ENCODE data around the gene ZNHIT3. TPM values are rescaled to one million over a fixed set of nuclear protein-coding genes. Genes with fewer than 3 reads are reported as not detected.

ZNHIT3 gene
- total and polyA plus RNA-seq, 2 donors (not counting 1 experiment from before 2014, with no cell fraction given), result 29.1 to 44.5 TPM

DNA sequence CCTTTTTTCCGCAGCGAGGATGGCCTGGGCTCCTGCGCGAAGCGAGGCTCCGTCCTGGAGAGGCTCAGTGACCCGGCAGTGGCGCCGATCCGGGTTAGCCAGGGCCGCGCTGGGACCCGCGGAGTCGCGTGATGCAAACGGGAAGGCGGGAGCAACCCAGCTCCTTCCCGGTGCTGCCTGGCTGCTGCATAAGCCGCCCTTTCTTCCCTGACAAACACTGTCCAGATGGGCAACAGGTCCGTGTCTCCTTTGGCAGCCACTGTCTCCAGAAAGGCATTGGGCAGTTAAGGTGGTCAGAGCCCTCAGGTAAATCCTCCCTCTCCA is 21.8 kb upstream of the ZNHIT3 start:
- H3K27ac ChIP-seq (ENCODE audit: insufficient read depth, low read length), result no peak overlapping the region
- no peak overlapping the region for H3K9ac ChIP-seq (ENCODE audit: insufficient read depth, low read length)
- no peak overlapping the region for H2AFZ ChIP-seq (ENCODE audit: low read length)
- H3K4me3 ChIP-seq (replicated peaks in 1 of 4; ENCODE audit: control extremely low read depth in 1 of 4, insufficient read depth in 1 of 4, low read depth in 3 of 4, low read length in 4 of 4), result no peak overlapping the region
- TF ChIP-seq, protein P1, sequence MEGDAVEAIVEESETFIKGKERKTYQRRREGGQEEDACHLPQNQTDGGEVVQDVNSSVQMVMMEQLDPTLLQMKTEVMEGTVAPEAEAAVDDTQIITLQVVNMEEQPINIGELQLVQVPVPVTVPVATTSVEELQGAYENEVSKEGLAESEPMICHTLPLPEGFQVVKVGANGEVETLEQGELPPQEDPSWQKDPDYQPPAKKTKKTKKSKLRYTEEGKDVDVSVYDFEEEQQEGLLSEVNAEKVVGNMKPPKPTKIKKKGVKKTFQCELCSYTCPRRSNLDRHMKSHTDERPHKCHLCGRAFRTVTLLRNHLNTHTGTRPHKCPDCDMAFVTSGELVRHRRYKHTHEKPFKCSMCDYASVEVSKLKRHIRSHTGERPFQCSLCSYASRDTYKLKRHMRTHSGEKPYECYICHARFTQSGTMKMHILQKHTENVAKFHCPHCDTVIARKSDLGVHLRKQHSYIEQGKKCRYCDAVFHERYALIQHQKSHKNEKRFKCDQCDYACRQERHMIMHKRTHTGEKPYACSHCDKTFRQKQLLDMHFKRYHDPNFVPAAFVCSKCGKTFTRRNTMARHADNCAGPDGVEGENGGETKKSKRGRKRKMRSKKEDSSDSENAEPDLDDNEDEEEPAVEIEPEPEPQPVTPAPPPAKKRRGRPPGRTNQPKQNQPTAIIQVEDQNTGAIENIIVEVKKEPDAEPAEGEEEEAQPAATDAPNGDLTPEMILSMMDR (conservative IDR thresholded peaks at IDR 0.05 in 1 of 2, IDR thresholded peaks at IDR 0.05 in 1 of 2; ENCODE audit: low read depth in 1 of 2, low read length in 2 of 2), result no peak
- no peak for TF ChIP-seq EZH2 (IDR thresholded peaks at IDR 0.05; ENCODE audit: low read length, missing control alignments)
- no peak for DNase-seq (ENCODE audit: low read depth in 2 of 2)
- H3K4me1 ChIP-seq (ENCODE audit: control insufficient read depth, extremely low read depth, insufficient read depth, low read length), result no peaks in the 10 kb centered on the region
- H3K36me3 ChIP-seq (ENCODE audit: control insufficient read depth, insufficient read depth, low read length), result no peaks in the 10 kb centered on the region
- no peaks in the 10 kb centered on the region for H4K20me1 ChIP-seq (ENCODE audit: control insufficient read depth, extremely low read depth, insufficient read depth, low read length)
- H3K27me3 ChIP-seq (ENCODE audit: control insufficient read depth, insufficient read depth, low read length), result no peaks in the 10 kb centered on the region
- H3K9me3 ChIP-seq (ENCODE audit: control insufficient read depth, insufficient read depth, low read depth, low read length), result no peaks in the 10 kb centered on the region
- no peaks in the 10 kb centered on the region for H3K79me2 ChIP-seq (ENCODE audit: control insufficient read depth, insufficient read depth, low read length)
- H3K4me2 ChIP-seq (ENCODE audit: extremely low read depth, insufficient read depth, low read length), result no peak overlapping the region

DNA sequence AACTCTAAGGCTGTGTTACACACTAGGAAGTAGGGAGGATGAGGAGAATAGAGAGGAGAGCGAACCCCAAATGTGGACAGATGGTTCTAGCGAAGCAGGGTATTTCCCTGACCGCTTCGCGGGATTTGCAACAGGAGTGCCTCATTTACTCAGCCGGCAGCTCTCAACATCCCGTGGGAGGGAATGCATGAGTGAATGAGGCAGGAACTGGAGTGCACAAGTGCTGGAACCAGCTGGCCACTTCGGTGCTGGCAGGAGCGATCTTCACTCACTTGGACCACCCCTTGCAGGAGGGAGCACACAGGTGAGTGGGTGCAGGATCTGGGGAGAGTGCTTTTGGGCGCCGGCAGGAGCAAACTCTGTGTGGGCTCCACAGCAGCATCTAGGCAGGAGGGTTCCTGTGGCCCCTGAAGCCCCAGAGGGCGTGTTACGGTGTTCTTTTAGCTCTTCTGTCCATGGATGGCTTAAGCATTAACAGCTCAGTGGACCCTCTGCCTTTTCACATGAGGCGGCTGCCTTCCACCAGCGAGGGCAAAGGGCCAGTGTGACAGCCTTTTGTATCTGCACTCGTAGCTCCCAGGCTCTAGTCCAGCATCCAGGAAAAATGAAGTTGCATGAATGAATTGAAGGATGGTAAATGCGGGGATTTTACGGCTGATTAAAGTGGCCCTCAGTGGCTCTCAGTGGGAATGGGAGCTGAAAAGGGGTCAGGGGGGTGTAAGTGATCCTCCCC is 17.4 kb upstream of the ZNHIT3 start:
- Histone ChIP-seq H3K9ac (ENCODE audit: insufficient read depth, low read length) (no peak overlapping the region), H3K9me3 (ENCODE audit: control insufficient read depth, insufficient read depth, low read depth, low read length) (no peaks in the 10 kb centered on the region), H4K20me1 (ENCODE audit: control insufficient read depth, extremely low read depth, insufficient read depth, low read length) (no peaks in the 10 kb centered on the region), H3K4me3 (replicated peaks in 1 of 4; ENCODE audit: control extremely low read depth in 1 of 4, insufficient read depth in 1 of 4, low read depth in 3 of 4, low read length in 4 of 4) (no peak overlapping the region), H3K79me2 (ENCODE audit: control insufficient read depth, insufficient read depth, low read length) (no peaks in the 10 kb centered on the region), H2AFZ (ENCODE audit: low read length) (no peak overlapping the region), H3K27ac (ENCODE audit: insufficient read depth, low read length) (no peak overlapping the region), H3K27me3 (ENCODE audit: control insufficient read depth, insufficient read depth, low read length) (no peaks in the 10 kb centered on the region), H3K4me2 (ENCODE audit: extremely low read depth, insufficient read depth, low read length) (no peak overlapping the region), H3K4me1 (ENCODE audit: control insufficient read depth, extremely low read depth, insufficient read depth, low read length) (no peaks in the 10 kb centered on the region), H3K36me3 (ENCODE audit: control insufficient read depth, insufficient read depth, low read length) (no peaks in the 10 kb centered on the region)
- no peak for TF ChIP-seq EZH2 (IDR thresholded peaks at IDR 0.05; ENCODE audit: low read length, missing control alignments)
- TF ChIP-seq, protein P1 (conservative IDR thresholded peaks at IDR 0.05 in 1 of 2, IDR thresholded peaks at IDR 0.05 in 1 of 2; ENCODE audit: low read depth in 1 of 2, low read length in 2 of 2), result no peak
- DNase-seq (ENCODE audit: low read depth in 2 of 2), result no peak

DNA sequence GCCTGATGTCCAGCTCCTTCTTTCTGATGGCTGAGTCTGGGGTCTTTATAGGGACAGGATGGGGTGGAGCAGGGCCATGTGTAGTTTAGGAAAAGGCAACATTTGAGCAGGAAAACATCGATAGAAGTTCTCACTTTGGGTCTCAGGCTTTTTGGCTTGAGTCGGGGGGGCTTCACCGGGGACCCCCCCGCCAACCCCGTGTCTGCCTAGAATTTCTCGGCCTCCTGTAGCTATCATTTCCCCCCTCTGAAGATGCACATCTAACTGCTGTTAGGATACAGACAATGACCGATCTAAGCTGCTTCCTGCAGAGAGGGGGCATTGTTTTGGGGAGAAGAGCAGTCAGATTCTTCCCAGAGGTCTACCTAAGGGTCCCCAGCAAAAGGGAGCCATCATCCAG is 16.7 kb upstream of the ZNHIT3 start:
- Histone ChIP-seq H3K9ac (ENCODE audit: insufficient read depth, low read length) (no peak overlapping the region), H3K4me1 (ENCODE audit: control insufficient read depth, extremely low read depth, insufficient read depth, low read length) (no peaks in the 10 kb centered on the region), H3K9me3 (ENCODE audit: control insufficient read depth, insufficient read depth, low read depth, low read length) (no peaks in the 10 kb centered on the region), H2AFZ (ENCODE audit: low read length) (no peak overlapping the region), H3K36me3 (ENCODE audit: control insufficient read depth, insufficient read depth, low read length) (no peaks in the 10 kb centered on the region), H3K27ac (ENCODE audit: insufficient read depth, low read length) (no peak overlapping the region), H3K79me2 (ENCODE audit: control insufficient read depth, insufficient read depth, low read length) (no peaks in the 10 kb centered on the region), H3K4me3 (replicated peaks in 1 of 4; ENCODE audit: control extremely low read depth in 1 of 4, insufficient read depth in 1 of 4, low read depth in 3 of 4, low read length in 4 of 4) (no peak overlapping the region), H3K4me2 (ENCODE audit: extremely low read depth, insufficient read depth, low read length) (no peak overlapping the region), H4K20me1 (ENCODE audit: control insufficient read depth, extremely low read depth, insufficient read depth, low read length) (no peaks in the 10 kb centered on the region), H3K27me3 (ENCODE audit: control insufficient read depth, insufficient read depth, low read length) (no peaks in the 10 kb centered on the region)
- no peak for DNase-seq (ENCODE audit: low read depth in 2 of 2)
- TF ChIP-seq EZH2 (IDR thresholded peaks at IDR 0.05; ENCODE audit: low read length, missing control alignments), result no peak
- TF ChIP-seq, protein P1 (conservative IDR thresholded peaks at IDR 0.05 in 1 of 2, IDR thresholded peaks at IDR 0.05 in 1 of 2; ENCODE audit: low read depth in 1 of 2, low read length in 2 of 2), result no peak

Measured in fibroblast of lung (primary cell).